Upper lobe of left lung (tissue), 6 donors: ENCODE data around the gene ZNF865. TPM values are rescaled to one million over a fixed set of nuclear protein-coding genes. Genes with fewer than 3 reads are reported as not detected.

Experiments used
- ATAC-seq, 2 donors: fragments of 200-7000 bp; cut with Tn5 transposase; one replicate each; pipeline ENCODE4 v1.9.1; 2022; ENCODE audit warnings: mild to moderate bottlenecking in 2 of 2, moderate library complexity in 2 of 2; ENCODE audit not compliant: low FRiP score in 2 of 2
- DNase-seq, 2 donors: peaks; one replicate each; pipeline ENCODE4 v3.0.0-alpha.2; 2019 to 2020
- H3K27ac ChIP-seq, 4 donors: fragments of 200-600 bp; sonication (generic); one replicate each; pipeline ENCODE4 v1.5.1; 2016 to 2019
- H3K27me3 ChIP-seq, 4 donors: fragments of 200-600 bp; sonication (generic); one replicate each; pipeline ENCODE4 v1.5.1; 2017 to 2019
- H3K36me3 ChIP-seq, 4 donors: fragments of 200-600 bp; sonication (generic); one replicate each; pipeline ENCODE4 v1.5.1; 2016 to 2019
- H3K4me1 ChIP-seq, 4 donors: fragments of 200-600 bp; sonication (generic); one replicate each; pipeline ENCODE4 v1.5.1; 2018 to 2019
- H3K4me3 ChIP-seq, 4 donors: fragments of 200-600 bp; sonication (generic); one replicate each; pipeline ENCODE4 v1.5.1; 2017 to 2019; ENCODE audit warnings: mild to moderate bottlenecking in 2 of 4, moderate library complexity in 1 of 4
- H3K9me3 ChIP-seq, 4 donors: fragments of 200-600 bp; sonication (generic); one replicate each; pipeline ENCODE4 v1.5.1; 2018 to 2019
- EP300 ChIP-seq, 4 donors: sonication (generic); formaldehyde crosslinking; IDR thresholded peaks; one replicate each; pipeline ENCODE4 v1.5.1; 2017; ENCODE audit warnings: antibody characterized with exemption in 4 of 4, control low read depth in 2 of 4
- POLR2A ChIP-seq, 4 donors: fragments of 450-650 bp; IDR thresholded peaks; one replicate each; pipeline ENCODE4 v1.5.1; 2016 to 2017; ENCODE audit warnings: antibody characterized with exemption in 4 of 4, mild to moderate bottlenecking in 2 of 4
- POLR2AphosphoS5 ChIP-seq, 2 donors: sonication (generic); formaldehyde crosslinking; IDR thresholded peaks; one replicate each; pipeline ENCODE4 v1.5.1; 2017; ENCODE audit warnings: antibody characterized with exemption in 2 of 2
- WGBS, 2 donors: methylation state at CpG; one replicate each; pipeline ENCODE4 v1.1.5; 2017 to 2018; 5-methylcytosine and 5-hydroxymethylcytosine counted together
- total RNA-seq, 6 donors: library from RNA; depleted of rRNA in 4 of 6; stranded (reverse); fragments of >200 nt in 4 of 6; gene quantifications; one replicate each; pipeline versions ENCODE4 v1.1.0 to v1.2.1, GENCODE V29; 2016 to 2021
- TF ChIP-seq, protein P1 (sequence below), 6 experiments: fragments of 450-650 bp in 4 of 6; fragments of 200-600 bp in 2 of 6; sonication (generic) in 2 of 6; IDR thresholded peaks; one replicate each; pipeline ENCODE4 v1.5.1; 2016 to 2019; ENCODE audit warnings: antibody characterized with exemption in 6 of 6
- donor health status: DM: no; HTN: no; CAD: no; lungs with moderate emphysema.
- donor health status: DM: no; HTN: yes; CAD: no; lungs with severe emphysema.

The ZNF865 gene
- total RNA-seq, 6 donors from 2014 or later: 7.7 to 39.8 (median 20.6) TPM

GRCh38 chr19:55650602-55651230 is 45.3 kb downstream of the ZNF865 start:
- Histone ChIP-seq H3K4me3 (no peak overlapping the region), H3K9me3 (no peaks in the 10 kb centered on the region), H3K4me1 (peaks cover 26 to 46% (median 31%) of the 10 kb centered on the region in 4 donors), H3K27ac (no peak overlapping the region), H3K36me3 (peaks cover 0 to 12% (median 0%) of the 10 kb centered on the region in 4 donors), H3K27me3 (no peaks in the 10 kb centered on the region)
- TF ChIP-seq POLR2A (IDR thresholded peaks at IDR 0.05) (no peak), POLR2AphosphoS5 (IDR thresholded peaks at IDR 0.05) (no peak), EP300 (IDR thresholded peaks at IDR 0.05) (no peak)
- TF ChIP-seq, protein P1, sequence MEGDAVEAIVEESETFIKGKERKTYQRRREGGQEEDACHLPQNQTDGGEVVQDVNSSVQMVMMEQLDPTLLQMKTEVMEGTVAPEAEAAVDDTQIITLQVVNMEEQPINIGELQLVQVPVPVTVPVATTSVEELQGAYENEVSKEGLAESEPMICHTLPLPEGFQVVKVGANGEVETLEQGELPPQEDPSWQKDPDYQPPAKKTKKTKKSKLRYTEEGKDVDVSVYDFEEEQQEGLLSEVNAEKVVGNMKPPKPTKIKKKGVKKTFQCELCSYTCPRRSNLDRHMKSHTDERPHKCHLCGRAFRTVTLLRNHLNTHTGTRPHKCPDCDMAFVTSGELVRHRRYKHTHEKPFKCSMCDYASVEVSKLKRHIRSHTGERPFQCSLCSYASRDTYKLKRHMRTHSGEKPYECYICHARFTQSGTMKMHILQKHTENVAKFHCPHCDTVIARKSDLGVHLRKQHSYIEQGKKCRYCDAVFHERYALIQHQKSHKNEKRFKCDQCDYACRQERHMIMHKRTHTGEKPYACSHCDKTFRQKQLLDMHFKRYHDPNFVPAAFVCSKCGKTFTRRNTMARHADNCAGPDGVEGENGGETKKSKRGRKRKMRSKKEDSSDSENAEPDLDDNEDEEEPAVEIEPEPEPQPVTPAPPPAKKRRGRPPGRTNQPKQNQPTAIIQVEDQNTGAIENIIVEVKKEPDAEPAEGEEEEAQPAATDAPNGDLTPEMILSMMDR (IDR thresholded peaks at IDR 0.05): no peak
- 91 to 95% methylated on average over 11 to 17 of the region's 17 CpGs for WGBS, 2 donors
- ATAC-seq (no peak), DNase-seq (no peak)

- peaks cover 0 to 11% (median 0%) of the 10 kb centered on the region in 4 donors for H3K36me3 ChIP-seq
- TF ChIP-seq POLR2A (IDR thresholded peaks at IDR 0.05): no peak
- TF ChIP-seq, protein P1 (IDR thresholded peaks at IDR 0.05): no peak
- no peak for TF ChIP-seq POLR2AphosphoS5 (IDR thresholded peaks at IDR 0.05)
- TF ChIP-seq EP300 (IDR thresholded peaks at IDR 0.05): no peak
- no peak overlapping the region for H3K4me3 ChIP-seq
- no peaks in the 10 kb centered on the region for H3K9me3 ChIP-seq
- DNase-seq (no peak), ATAC-seq (no peak)
- WGBS, 2 donors: 93 to 97% methylated on average over 16 to 18 of the region's 18 CpGs
- no peaks in the 10 kb centered on the region for H3K27me3 ChIP-seq
- peaks cover 31 to 51% (median 36%) of the 10 kb centered on the region in 4 donors for H3K4me1 ChIP-seq
- H3K27ac ChIP-seq: no peak overlapping the region
Measured at GRCh38 chr19:55651236-55651635, 45.8 kb downstream of the ZNF865 start.

DNA sequence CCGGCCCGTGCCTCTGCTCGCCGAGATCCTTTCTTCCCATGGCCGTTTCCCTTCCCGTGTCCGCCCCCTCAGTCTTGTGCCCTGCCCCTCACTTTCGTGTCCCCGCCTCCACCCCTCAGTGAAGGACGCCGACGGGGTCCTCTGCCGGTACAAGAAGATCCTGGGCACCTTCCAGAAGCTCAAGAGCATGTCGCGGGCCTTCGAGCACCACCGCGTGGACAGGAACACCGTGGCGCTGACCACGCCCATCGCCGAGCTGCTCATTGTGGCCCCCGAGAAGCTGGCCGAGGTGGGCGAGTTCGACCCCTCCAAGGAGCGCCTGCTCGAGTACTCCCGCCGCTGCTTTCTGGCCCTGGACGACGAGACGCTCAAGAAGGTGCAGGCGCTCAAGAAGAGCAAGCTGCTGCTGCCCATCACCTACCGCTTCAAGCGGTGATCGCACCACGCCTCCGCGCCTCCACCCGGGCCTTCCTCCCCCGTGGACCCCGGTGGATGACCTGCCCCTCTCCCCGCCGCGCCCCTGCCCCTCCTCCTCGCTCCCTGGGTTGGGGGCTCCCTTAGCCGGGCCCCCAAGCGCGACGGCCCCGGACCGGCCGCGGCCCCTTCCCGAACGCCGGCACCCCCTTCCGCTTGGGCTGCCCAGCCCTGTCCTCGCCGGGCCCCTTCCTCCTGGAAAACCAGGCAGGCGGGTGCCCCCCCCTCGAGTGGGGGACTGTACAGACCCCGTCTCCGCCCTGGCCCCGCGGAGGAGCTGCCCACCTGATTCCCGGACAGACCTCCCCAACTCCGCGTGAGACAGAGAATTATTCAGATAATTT is 47.1 kb downstream of the ZNF865 start:
- ATAC-seq (no peak), DNase-seq (peak in 1 of 2 donors; percentile 90)
- Histone ChIP-seq H3K9me3 (no peaks in the 10 kb centered on the region), H3K36me3 (peaks cover 0 to 11% (median 0%) of the 10 kb centered on the region in 4 donors), H3K27me3 (no peaks in the 10 kb centered on the region), H3K27ac (peak overlapping the region in 2 of 4 donors; percentile 99 to 100), H3K4me3 (no peak overlapping the region), H3K4me1 (peaks cover 38 to 57% (median 40%) of the 10 kb centered on the region in 4 donors)
- WGBS, 2 donors: 84 to 86% methylated on average over 63 of the region's 71 CpGs
- no peak for TF ChIP-seq POLR2AphosphoS5 (IDR thresholded peaks at IDR 0.05)
- TF ChIP-seq, protein P1 (IDR thresholded peaks at IDR 0.05): no peak
- no peak for TF ChIP-seq POLR2A (IDR thresholded peaks at IDR 0.05)
- no peak for TF ChIP-seq EP300 (IDR thresholded peaks at IDR 0.05)

- peak; percentile 97 to 98 for DNase-seq
- peak; percentile 85 to 93 for ATAC-seq
- peak overlapping the region; percentile 96 to 100 (median 99) for H3K27ac ChIP-seq
- 0 to 1% methylated on average over 38 to 55 of the region's 57 CpGs for WGBS, 2 donors
- no peaks in the 10 kb centered on the region for H3K27me3 ChIP-seq
- H3K9me3 ChIP-seq: no peaks in the 10 kb centered on the region
- H3K4me1 ChIP-seq: peaks cover 41 to 57% (median 47%) of the 10 kb centered on the region in 4 donors
- peak overlapping the region; percentile 39 to 99 (median 91) for H3K4me3 ChIP-seq
- TF ChIP-seq POLR2A (IDR thresholded peaks at IDR 0.05) (peak; percentile 60 to 94 (median 78)), POLR2AphosphoS5 (IDR thresholded peaks at IDR 0.05) (peak; percentile 84 to 94), EP300 (IDR thresholded peaks at IDR 0.05) (no peak)
- TF ChIP-seq, protein P1 (IDR thresholded peaks at IDR 0.05): peak; percentile 98 to 100 (median 100)
- peaks cover 0 to 11% (median under 1%) of the 10 kb centered on the region in 4 donors for H3K36me3 ChIP-seq
Measured at GRCh38 chr19:55653651-55654322, 48.3 kb downstream of the ZNF865 start.
